Testis (tissue), 3 donors: ENCODE data around the gene TAF7L. TPM values are rescaled to one million over a fixed set of nuclear protein-coding genes. Genes with fewer than 3 reads are reported as not detected.

Experiments
- DNase-seq: peaks from one replicate; pipeline ENCODE4 v3.0.0-alpha.2; 2019
- H3K27ac ChIP-seq, 2 donors: fragments of 200-600 bp; sonication (generic); one replicate each; pipeline ENCODE4 v1.5.1; 2019
- H3K27me3 ChIP-seq: fragments of 200-600 bp; sonication (generic); one replicate; pipeline ENCODE4 v1.5.1; 2019
- H3K36me3 ChIP-seq: fragments of 200-600 bp; sonication (generic); one replicate; pipeline ENCODE4 v1.5.1; 2017; ENCODE audit warnings: low read depth; ENCODE audit errors: missing control alignments
- H3K4me1 ChIP-seq: fragments of 200-600 bp; sonication (generic); one replicate; pipeline ENCODE4 v1.5.1; 2019
- H3K4me3 ChIP-seq, 2 donors: fragments of 200-600 bp; sonication (generic); one replicate each; pipeline ENCODE4 v1.5.1; 2017 to 2019
- H3K9me3 ChIP-seq: fragments of 200-600 bp; sonication (generic); one replicate; pipeline ENCODE4 v1.5.1; 2017
- POLR2A ChIP-seq: fragments of 450-650 bp; IDR thresholded peaks from one replicate; pipeline ENCODE4 v1.6.1; 2017; ENCODE audit warnings: antibody characterized with exemption, mild to moderate bottlenecking, moderate library complexity
- WGBS, 2 donors: methylation state at CpG; one replicate each; pipeline ENCODE4 v1.1.5; 2018; 5-methylcytosine and 5-hydroxymethylcytosine counted together
- intact Hi-C: fragments of 100-400 bp; cut with DNase I; formaldehyde crosslinking; loops from one replicate; pipeline ENCODE4 v1.15.1; 2023; ENCODE audit warnings: low total_unique reads
- polyA plus RNA-seq: library from polyadenylated mRNA; stranded (reverse); fragments of 350-450 nt; fragmentation: Illumina TruSeq; extraction: RNeasy Lipid Tissue Mini Kit (QIAGEN cat#74804); gene quantifications from one replicate; pipeline ENCODE4 v1.2.3, GENCODE V29; 2014; ENCODE audit warnings: low read depth, low replicate concordance; ENCODE audit not compliant: insufficient read depth
- small RNA-seq, 2 donors: library from RNA; depleted of rRNA; stranded (forward); fragments of <200 nt; gene quantifications; one replicate each; pipeline ENCODE3, GENCODE V24; 2016
- total RNA-seq, 2 donors: library from RNA; depleted of rRNA; stranded (reverse); fragments of >200 nt; gene quantifications; one replicate each; pipeline ENCODE4 v1.2.3, GENCODE V29; 2016
- TF ChIP-seq, protein P1 (sequence below), 3 experiments: fragments of 450-650 bp in 2 of 3; fragments of 200-600 bp in 1 of 3; sonication (generic) in 1 of 3; IDR thresholded peaks; one replicate each; pipeline ENCODE4 v1.5.1; 2016 to 2019; ENCODE audit warnings: antibody characterized with exemption in 3 of 3, mild to moderate bottlenecking in 2 of 3, moderate library complexity in 1 of 3

The TAF7L gene
- total and polyA plus RNA-seq, 3 donors from 2014 or later: 50.0 to 86.0 (median 80.1) TPM

GRCh38 chrX:101219116-101219863 is 71.8 kb downstream of the TAF7L start, which contains the start of gene DRP2:
Gene DRP2 (plus strand): TSS chrX:101219786. CDS start chrX:101231648, 11,862 bp downstream.
- TF ChIP-seq POLR2A: no peak
- TF ChIP-seq, protein P1, sequence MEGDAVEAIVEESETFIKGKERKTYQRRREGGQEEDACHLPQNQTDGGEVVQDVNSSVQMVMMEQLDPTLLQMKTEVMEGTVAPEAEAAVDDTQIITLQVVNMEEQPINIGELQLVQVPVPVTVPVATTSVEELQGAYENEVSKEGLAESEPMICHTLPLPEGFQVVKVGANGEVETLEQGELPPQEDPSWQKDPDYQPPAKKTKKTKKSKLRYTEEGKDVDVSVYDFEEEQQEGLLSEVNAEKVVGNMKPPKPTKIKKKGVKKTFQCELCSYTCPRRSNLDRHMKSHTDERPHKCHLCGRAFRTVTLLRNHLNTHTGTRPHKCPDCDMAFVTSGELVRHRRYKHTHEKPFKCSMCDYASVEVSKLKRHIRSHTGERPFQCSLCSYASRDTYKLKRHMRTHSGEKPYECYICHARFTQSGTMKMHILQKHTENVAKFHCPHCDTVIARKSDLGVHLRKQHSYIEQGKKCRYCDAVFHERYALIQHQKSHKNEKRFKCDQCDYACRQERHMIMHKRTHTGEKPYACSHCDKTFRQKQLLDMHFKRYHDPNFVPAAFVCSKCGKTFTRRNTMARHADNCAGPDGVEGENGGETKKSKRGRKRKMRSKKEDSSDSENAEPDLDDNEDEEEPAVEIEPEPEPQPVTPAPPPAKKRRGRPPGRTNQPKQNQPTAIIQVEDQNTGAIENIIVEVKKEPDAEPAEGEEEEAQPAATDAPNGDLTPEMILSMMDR (IDR thresholded peaks at IDR 0.05): no peak
- no peak for DNase-seq
- intact Hi-C loops: no loop called here
- WGBS, 2 donors: 73% methylated on average over 3 of the region's 7 CpGs
- H3K9me3 ChIP-seq: no peaks in the 10 kb centered on the region
- H3K36me3 ChIP-seq: no peaks in the 10 kb centered on the region
- no peaks in the 10 kb centered on the region for H3K4me1 ChIP-seq
- no peak within 1 kb of the TSS for H3K27ac ChIP-seq
- H3K4me3 ChIP-seq: no peak within 1 kb of the TSS
- H3K27me3 ChIP-seq: no peaks in the 10 kb centered on the region

Small RNA genes within 50 kb of the gene (small RNA-seq; reads per million reads assigned to genes)
- gene RNU6-934P: 0 reads per million in 2 donors

Other genes with a start within 250 kb of the TAF7L start
- gene TRMT2B, start 239.2 kb downstream of the TAF7L start, total RNA-seq: 10 to 100 TPM; 13.3 to 17.0 TPM
- gene TRMT2B, start 239.2 kb downstream of the TAF7L start, polyA plus RNA-seq: 7.0 TPM
- 1 to 10 TPM; 1.6 to 2.3 TPM for gene TMEM35A, start 212.5 kb downstream of the TAF7L start, total RNA-seq
- 5.5 TPM for gene TMEM35A, start 212.5 kb downstream of the TAF7L start, polyA plus RNA-seq
- gene CENPI, start 193.1 kb downstream of the TAF7L start, total RNA-seq: 1 to 10 TPM; 2.5 to 3.1 TPM
- gene CENPI, start 193.1 kb downstream of the TAF7L start, polyA plus RNA-seq: 0.69 TPM
- 1 to 10 TPM; 1.6 to 1.7 TPM for gene DRP2, start 71.5 kb downstream of the TAF7L start, total RNA-seq
- 0.82 TPM for gene DRP2, start 71.5 kb downstream of the TAF7L start, polyA plus RNA-seq
- gene TIMM8A, start 57.4 kb upstream of the TAF7L start, total RNA-seq: 10 to 100 TPM in 1 of 2 donors, 1 to 10 TPM in 1; 9.3 to 11.1 TPM
- 8.2 TPM for gene TIMM8A, start 57.4 kb upstream of the TAF7L start, polyA plus RNA-seq
- gene BTK, start 94.9 kb upstream of the TAF7L start, total RNA-seq: 1 to 10 TPM; 3.6 to 6.9 TPM
- 3.9 TPM for gene BTK, start 94.9 kb upstream of the TAF7L start, polyA plus RNA-seq
- 100 to 1,000 TPM; 177 to 507 TPM for gene RPL36A, start 99.7 kb upstream of the TAF7L start, total RNA-seq
- gene RPL36A, start 99.7 kb upstream of the TAF7L start, polyA plus RNA-seq: 619 TPM
- gene GLA, start 116.6 kb upstream of the TAF7L start, total RNA-seq: 10 to 100 TPM; 12.5 to 16.2 TPM
- gene GLA, start 116.6 kb upstream of the TAF7L start, polyA plus RNA-seq: 17.9 TPM
- 10 to 100 TPM; 31.1 to 39.5 TPM for gene HNRNPH2, start 116.9 kb upstream of the TAF7L start, total RNA-seq
- 46.3 TPM for gene HNRNPH2, start 116.9 kb upstream of the TAF7L start, polyA plus RNA-seq
- gene ARMCX4, start 194.1 kb upstream of the TAF7L start, total RNA-seq: 10 to 100 TPM; 12.1 to 13.3 TPM
- gene ARMCX4, start 194.1 kb upstream of the TAF7L start, polyA plus RNA-seq: 4.5 TPM